Common myeloid progenitor, CD34-positive (primary cell): ENCODE results near the gene HEATR1.
"Not testable (repeated sequence)": the region's sequence is repeated elsewhere in the genome, so short reads cannot be mapped to it uniquely, and the experiment has no call there.

Source experiments
- CTCF ChIA-PET: fragments of 350-600 bp; sonication (Branson Sonifier 250); formaldehyde crosslinking; loops from one replicate; lab custom pipeline; 2021; ENCODE audit warnings: antibody characterized with exemption; lab: Charles Lee
- POLR2A ChIA-PET: fragments of 350-600 bp; sonication (Branson Sonifier 250); formaldehyde crosslinking; loops from one replicate; lab custom pipeline; 2021; ENCODE audit warnings: antibody characterized with exemption; lab: Charles Lee
- DNase-seq, 3 donors: peaks; one replicate each; pipeline versions ENCODE4 v3.0.0 to v3.0.0-alpha.2; 2013
- H3K27ac ChIP-seq, 2 experiments: 1 replicate in 1 of 2; 2 replicates in 1 of 2; pipeline ENCODE4 v1.7.0; 2013; ENCODE audit warnings: inconsistent platforms in 2 of 2, low read length in 2 of 2, mild to moderate bottlenecking in 2 of 2, low read depth in 1 of 2, moderate library complexity in 1 of 2; ENCODE audit not compliant: severe bottlenecking in 2 of 2, insufficient read depth in 1 of 2, poor library complexity in 1 of 2
- H3K27me3 ChIP-seq, 5 experiments: replicated peaks in 2 of 5; 1 replicate in 3 of 5; 2 replicates in 2 of 5; pipeline versions ENCODE4 v1.6.1 to v1.7.0; 2013; ENCODE audit warnings: low read length in 4 of 5, mild to moderate bottlenecking in 2 of 5, moderate library complexity in 2 of 5, inconsistent platforms in 1 of 5; ENCODE audit not compliant: insufficient read depth in 5 of 5, control insufficient read depth in 4 of 5
- H3K36me3 ChIP-seq, 4 experiments: 1 replicate in 2 of 4; 2 replicates in 2 of 4; pipeline versions ENCODE4 v1.6.1 to v1.7.0; 2013; ENCODE audit warnings: low read length in 3 of 4, control low read depth in 1 of 4, mild to moderate bottlenecking in 1 of 4; ENCODE audit not compliant: control insufficient read depth in 4 of 4, insufficient read depth in 4 of 4
- H3K4me1 ChIP-seq, 4 experiments: 1 replicate in 3 of 4; 2 replicates in 1 of 4; pipeline versions ENCODE4 v1.6.1 to v1.7.1; 2013; ENCODE audit warnings: low read length in 3 of 4, mild to moderate bottlenecking in 3 of 4, control low read depth in 1 of 4, inconsistent platforms in 1 of 4, moderate library complexity in 1 of 4; ENCODE audit not compliant: control insufficient read depth in 4 of 4, insufficient read depth in 4 of 4; ENCODE audit errors: control extremely low read depth in 1 of 4
- H3K4me3 ChIP-seq, 7 experiments: 1 replicate in 4 of 7; 2 replicates in 3 of 7; pipeline versions ENCODE4 v1.5.1 to v1.7.0; 2013; ENCODE audit warnings: mild to moderate bottlenecking in 7 of 7, low read length in 6 of 7, moderate library complexity in 6 of 7, inconsistent platforms in 2 of 7, low read depth in 2 of 7, control low read depth in 1 of 7; ENCODE audit not compliant: insufficient read depth in 4 of 7, control insufficient read depth in 1 of 7; ENCODE audit errors: extremely low read depth in 1 of 7
- H3K9me3 ChIP-seq, 5 experiments: 1 replicate in 4 of 5; 2 replicates in 1 of 5; pipeline versions ENCODE4 v1.6.1 to v1.7.1; 2013; ENCODE audit warnings: low read length in 4 of 5, mild to moderate bottlenecking in 2 of 5, inconsistent platforms in 1 of 5, low read depth in 1 of 5, moderate library complexity in 1 of 5; ENCODE audit not compliant: control insufficient read depth in 4 of 5, insufficient read depth in 2 of 5; ENCODE audit errors: control extremely low read depth in 1 of 5
- WGBS: methylation state at CpG from one replicate; pipeline ENCODE4 v1.1.5; 2013; ENCODE audit not compliant: insufficient coverage; 5-methylcytosine and 5-hydroxymethylcytosine counted together

HEATR1 gene

DNA sequence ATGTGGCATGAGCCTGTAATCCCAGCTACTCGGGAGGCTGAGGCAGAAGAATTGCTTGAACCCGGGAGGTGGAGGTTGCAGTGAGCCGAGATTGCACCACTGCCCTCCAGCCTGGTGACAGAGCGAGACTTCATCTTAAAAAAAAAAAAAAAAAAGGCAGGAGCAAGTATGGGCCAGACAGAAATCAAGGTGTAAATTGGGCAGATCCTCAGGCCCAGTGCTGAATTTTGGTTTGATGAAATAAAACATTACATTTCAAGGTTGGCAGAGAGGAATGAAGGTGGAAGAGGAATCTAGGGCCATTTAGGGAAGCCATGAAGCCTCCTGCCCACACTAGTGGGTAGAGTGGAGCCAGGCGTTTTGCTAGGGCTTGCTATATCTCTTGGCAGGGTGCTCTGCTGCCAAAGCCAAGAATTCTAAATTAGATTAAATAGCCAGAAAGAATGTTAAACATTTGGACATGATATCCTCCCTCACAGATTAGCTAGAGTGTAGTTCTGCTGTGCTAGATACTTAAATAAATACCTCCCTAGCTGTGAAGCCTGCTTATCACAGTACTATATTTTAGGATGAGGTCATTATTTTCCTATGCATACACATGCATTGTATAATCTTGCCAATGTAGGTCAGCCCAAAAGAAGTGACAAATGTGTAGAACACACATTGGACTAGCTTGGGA is 97.2 kb downstream of the HEATR1 start:
- ChIA-PET CTCF (interaction anchor here (1.6 kb wide), 1 partner anchor 9 kb away, joined by 4 read pairs; no protein-coding TSS in a partner anchor), POLR2A (no interaction called here)

GRCh38 chr1:236504338-236504737 is 100.0 kb downstream of the HEATR1 start:
- CTCF ChIA-PET: interaction anchor here (0.6 to 1.1 kb wide), 2 partner anchors 12 to 161 kb away, joined by 3 read pairs; no protein-coding TSS in a partner anchor
- H3K4me3 ChIP-seq, POLR2A ChIA-PET, H3K27me3 ChIP-seq, H3K27ac ChIP-seq, DNase-seq, H3K9me3 ChIP-seq, H3K36me3 ChIP-seq: not testable (repeated sequence)
- H3K4me1 ChIP-seq: peaks cover 0 to 12% (median 9%) of the 10 kb centered on the region in 4 experiments
- WGBS: no CpG with 5 or more reads among the region's 3 CpGs

More for the DNA sequence above, 97.2 kb downstream of the HEATR1 start:
- DNase-seq: no peak
- H3K4me1 ChIP-seq: peaks cover 0 to 12% (median 9%) of the 10 kb centered on the region in 4 experiments
- no peaks in the 10 kb centered on the region for H3K9me3 ChIP-seq
- no peaks in the 10 kb centered on the region for H3K36me3 ChIP-seq
- WGBS: 95% methylated on average over 4 of the region's 5 CpGs
- H3K27ac ChIP-seq: no peak overlapping the region
- no peaks in the 10 kb centered on the region for H3K27me3 ChIP-seq
- H3K4me3 ChIP-seq: no peak overlapping the region

- 14% methylated on average over 11 of the region's 15 CpGs for WGBS
- H3K27ac ChIP-seq: no peak overlapping the region
- H3K9me3 ChIP-seq: no peaks in the 10 kb centered on the region
- H3K36me3 ChIP-seq: no peaks in the 10 kb centered on the region
- peak; percentile 44 to 62 (median 51) for DNase-seq
- peaks cover 0 to 12% (median 9%) of the 10 kb centered on the region in 4 experiments for H3K4me1 ChIP-seq
- peak overlapping the region in 2 of 7 experiments; percentile 4 to 45 for H3K4me3 ChIP-seq
- H3K27me3 ChIP-seq: no peaks in the 10 kb centered on the region
- ChIA-PET POLR2A (no interaction called here), CTCF (no interaction called here)
Measured at GRCh38 chr1:236502972-236503639, 101.2 kb downstream of the HEATR1 start.

DNA sequence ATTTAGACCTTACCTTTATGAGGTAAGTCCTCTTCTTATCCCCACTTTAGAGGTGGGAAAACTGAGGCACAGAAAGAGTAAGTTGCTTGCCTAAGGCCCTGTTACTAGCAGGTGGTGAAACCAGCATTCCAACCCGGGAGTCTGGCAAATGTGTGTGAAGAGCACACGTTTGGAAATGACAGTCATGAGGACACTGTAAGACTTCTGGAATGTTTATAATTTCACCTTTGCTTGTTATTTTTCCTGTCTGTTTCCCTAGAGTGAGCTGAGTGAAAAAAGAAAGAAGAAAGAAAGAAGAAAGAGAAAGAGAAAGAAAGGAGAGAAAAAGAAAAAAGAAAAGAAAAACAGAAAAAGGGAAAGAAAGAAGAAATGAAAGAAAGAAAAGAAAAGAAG is 101.7 kb downstream of the HEATR1 start:
- H3K27me3 ChIP-seq: no peaks in the 10 kb centered on the region
- H3K4me1 ChIP-seq: peaks cover 0 to 12% (median 9%) of the 10 kb centered on the region in 4 experiments
- CTCF ChIA-PET: no interaction called here
- POLR2A ChIA-PET: no interaction called here
- no peak for DNase-seq
- peak overlapping the region in 2 of 7 experiments; percentile 4 to 45 for H3K4me3 ChIP-seq
- no peaks in the 10 kb centered on the region for H3K36me3 ChIP-seq
- H3K27ac ChIP-seq: peak overlapping the region in 1 of 2 experiments; percentile 4
- no peaks in the 10 kb centered on the region for H3K9me3 ChIP-seq
- 70% methylated on average over 2 of the region's 2 CpGs for WGBS

DNA sequence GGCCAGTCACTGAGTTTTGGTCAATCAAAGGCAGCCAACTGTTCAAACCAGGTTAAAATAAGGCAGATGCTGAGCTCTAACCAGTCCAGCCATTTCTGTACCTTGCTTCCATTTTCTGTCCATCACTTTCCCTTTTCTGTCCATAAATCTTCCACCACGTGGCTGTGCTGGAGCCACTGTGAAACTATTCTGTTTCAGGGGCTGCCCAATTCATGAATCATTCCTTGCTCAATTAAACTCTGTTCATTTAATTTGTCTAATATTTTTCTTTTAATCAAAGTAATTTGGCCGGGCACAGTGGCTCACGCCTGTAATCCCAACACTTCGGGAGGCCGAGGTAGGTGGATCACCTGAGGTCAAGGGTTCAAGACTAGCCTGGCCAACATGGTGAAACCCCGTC is 103.2 kb downstream of the HEATR1 start:
- CTCF ChIA-PET: no interaction called here
- 91% methylated on average over 5 of the region's 6 CpGs for WGBS

More for the DNA sequence above, 103.2 kb downstream of the HEATR1 start:
- DNase-seq: no peak
- no peak overlapping the region for H3K4me3 ChIP-seq
- peaks cover 0 to 12% (median 9%) of the 10 kb centered on the region in 4 experiments for H3K4me1 ChIP-seq
- H3K27ac ChIP-seq: no peak overlapping the region
- H3K27me3 ChIP-seq: no peaks in the 10 kb centered on the region
- no peaks in the 10 kb centered on the region for H3K36me3 ChIP-seq
- no peaks in the 10 kb centered on the region for H3K9me3 ChIP-seq
- POLR2A ChIA-PET: interaction anchor here (0.6 kb wide), 1 partner anchor 414 kb away, joined by 3 read pairs; no protein-coding TSS in a partner anchor
